Midbrain (tissue), 1 donor: ENCODE data around the gene SFXN2.
"Not testable (repeated sequence)": the region's sequence is repeated elsewhere in the genome, so short reads cannot be mapped to it uniquely, and the experiment has no call there.

ENCODE experiments used
- DNase-seq: peaks from one replicate; lab custom pipeline; 2025; lab: John Stamatoyannopoulos, UW

Gene SFXN2

GRCh38 chr10:102714621-102715455 lies at the start of gene SFXN2:
SFXN2 (plus strand) TSS chr10:102714636; CDS start chr10:102726637, 12,001 bp downstream.
- DNase-seq, result no peak

- no peak for DNase-seq
These were observed 48.4 kb upstream of the SFXN2 start for GRCh38 chr10:102665904-102666509.

- not testable (repeated sequence) for DNase-seq
These were observed 47.0 kb upstream of the SFXN2 start for GRCh38 chr10:102667411-102667810.

GRCh38 chr10:102668326-102669107 lies 45.9 kb upstream of the SFXN2 start:
- DNase-seq, result no peak

- no peak for DNase-seq
These were observed 45.0 kb upstream of the SFXN2 start for GRCh38 chr10:102669206-102670064.

GRCh38 chr10:102670065-102670670 lies 44.3 kb upstream of the SFXN2 start:
- no peak for DNase-seq

GRCh38 chr10:102670871-102671434 lies 43.5 kb upstream of the SFXN2 start:
- DNase-seq, result no peak

GRCh38 chr10:102673236-102673818 lies 41.1 kb upstream of the SFXN2 start:
- no peak for DNase-seq

GRCh38 chr10:102673819-102674511 lies 40.5 kb upstream of the SFXN2 start:
- peak; percentile 66 for DNase-seq

- no peak for DNase-seq
These were observed 39.9 kb upstream of the SFXN2 start for GRCh38 chr10:102674566-102674965.

GRCh38 chr10:102675011-102675665 lies 39.3 kb upstream of the SFXN2 start:
- peak; percentile 40 for DNase-seq

GRCh38 chr10:102675666-102676533 lies 38.5 kb upstream of the SFXN2 start:
- peak; percentile 22 for DNase-seq

GRCh38 chr10:102676534-102677315 lies 37.7 kb upstream of the SFXN2 start:
- no peak for DNase-seq

- no peak for DNase-seq
These were observed 36.9 kb upstream of the SFXN2 start for GRCh38 chr10:102677331-102678067.

- no peak for DNase-seq
These were observed 36.4 kb upstream of the SFXN2 start for GRCh38 chr10:102678068-102678400.

- peak; percentile 89 for DNase-seq
These were observed 35.6 kb upstream of the SFXN2 start for GRCh38 chr10:102678842-102679289.

GRCh38 chr10:102679596-102679995 lies 34.8 kb upstream of the SFXN2 start:
- DNase-seq, result no peak
